Immature natural killer cell (primary cell): Measurements from ENCODE around the gene BCL2. TPM values are rescaled to one million over a fixed set of nuclear protein-coding genes. Genes with fewer than 3 reads are reported as not detected.

Experiments used
- DNase-seq, 3 donors: peaks; one replicate each; pipeline ENCODE4 v3.0.0; 2022; ENCODE audit warnings: mixed read lengths in 1 of 3
- H3K27ac Mint-ChIP-seq, 6 donors: one replicate each; pipeline ENCODE4 v1.8.0; 2020; ENCODE audit warnings: mixed read lengths in 6 of 6, mild to moderate bottlenecking in 5 of 6, inconsistent platforms in 4 of 6, moderate library complexity in 3 of 6
- H3K27me3 Mint-ChIP-seq, 3 donors: one replicate each; pipeline ENCODE4 v1.8.0; 2020 to 2021; ENCODE audit warnings: low read depth in 3 of 3, mild to moderate bottlenecking in 3 of 3, mixed read lengths in 3 of 3, moderate library complexity in 3 of 3, inconsistent platforms in 1 of 3
- H3K36me3 Mint-ChIP-seq, 3 donors: one replicate each; pipeline ENCODE4 v1.8.0; 2020; ENCODE audit warnings: mixed read lengths in 3 of 3, inconsistent platforms in 2 of 3, mild to moderate bottlenecking in 2 of 3
- H3K4me1 Mint-ChIP-seq, 2 donors: one replicate each; pipeline ENCODE4 v1.8.0; 2020; ENCODE audit warnings: inconsistent platforms in 2 of 2, mild to moderate bottlenecking in 2 of 2, mixed read lengths in 2 of 2, moderate library complexity in 1 of 2
- H3K4me3 Mint-ChIP-seq, 5 donors: one replicate each; pipeline ENCODE4 v1.8.0; 2020; ENCODE audit warnings: mild to moderate bottlenecking in 5 of 5, mixed read lengths in 5 of 5, inconsistent platforms in 3 of 5, moderate library complexity in 3 of 5
- H3K9me3 Mint-ChIP-seq, 6 donors: one replicate each; pipeline ENCODE4 v1.8.0; 2020; ENCODE audit warnings: mild to moderate bottlenecking in 6 of 6, mixed read lengths in 6 of 6, inconsistent platforms in 4 of 6, moderate library complexity in 3 of 6
- polyA plus RNA-seq, 3 donors: library from polyadenylated mRNA; unstranded; fragments of 300-500 nt; fragmentation: Illumina TruSeq; gene quantifications; one replicate each; pipeline ENCODE4 v1.2.3, GENCODE V29; 2021

BCL2 gene
- polyA plus RNA-seq, 3 donors from 2014 or later = 5.1 to 8.0 (median 5.7) TPM

- Mint-ChIP-seq H3K4me3 (no peak overlapping the region), H3K27me3 (peaks cover 2% of the 10 kb centered on the region in 3 donors), H3K27ac (no peak overlapping the region), H3K9me3 (peaks cover 6 to 19% (median 12%) of the 10 kb centered on the region in 6 donors), H3K4me1 (peaks cover 41 to 61% of the 10 kb centered on the region in 2 donors), H3K36me3 (peaks cover 0 to 9% (median 3%) of the 10 kb centered on the region in 3 donors)
- no peak for DNase-seq
These were observed 209.8 kb downstream of the BCL2 start for GRCh38 chr18:63109802-63110201.

- Mint-ChIP-seq H3K4me1 (peaks cover 33 to 53% of the 10 kb centered on the region in 2 donors), H3K27me3 (peaks cover 0 to 4% (median 2%) of the 10 kb centered on the region in 3 donors), H3K36me3 (peaks cover 0 to 9% (median 3%) of the 10 kb centered on the region in 3 donors), H3K4me3 (no peak overlapping the region), H3K27ac (no peak overlapping the region), H3K9me3 (peaks cover 6 to 19% (median 12%) of the 10 kb centered on the region in 6 donors)
- no peak for DNase-seq
These were observed 210.5 kb downstream of the BCL2 start for GRCh38 chr18:63109022-63109421.

- Mint-ChIP-seq H3K27ac (no peak overlapping the region), H3K27me3 (peaks cover 0 to 8% (median 7%) of the 10 kb centered on the region in 3 donors), H3K36me3 (peaks cover 4 to 9% (median 7%) of the 10 kb centered on the region in 3 donors), H3K9me3 (peaks cover 6 to 16% (median 12%) of the 10 kb centered on the region in 6 donors), H3K4me1 (peaks cover 32 to 54% of the 10 kb centered on the region in 2 donors), H3K4me3 (no peak overlapping the region)
- DNase-seq = no peak
These were observed 211.6 kb downstream of the BCL2 start for GRCh38 chr18:63107931-63108330.

- Mint-ChIP-seq H3K36me3 (peaks cover 4 to 5% (median 4%) of the 10 kb centered on the region in 3 donors), H3K4me1 (peaks cover 26 to 50% of the 10 kb centered on the region in 2 donors), H3K27ac (peak overlapping the region in 1 of 6 donors; percentile 4), H3K9me3 (peaks cover 4 to 10% (median 6%) of the 10 kb centered on the region in 6 donors), H3K4me3 (peak overlapping the region in 1 of 5 donors; percentile 71), H3K27me3 (peaks cover 0 to 8% (median 8%) of the 10 kb centered on the region in 3 donors)
- no peak for DNase-seq
These were observed 212.3 kb downstream of the BCL2 start for GRCh38 chr18:63107171-63107845.

- Mint-ChIP-seq H3K9me3 (peaks cover 0 to 5% (median 1%) of the 10 kb centered on the region in 6 donors), H3K4me3 (peak overlapping the region in 4 of 5 donors; percentile 52 to 71 (median 66)), H3K27ac (peak overlapping the region in 4 of 6 donors; percentile 4 to 74 (median 46)), H3K4me1 (peaks cover 20 to 44% of the 10 kb centered on the region in 2 donors), H3K36me3 (peaks cover 4 to 5% (median 4%) of the 10 kb centered on the region in 3 donors), H3K27me3 (peaks cover 0 to 8% (median 5%) of the 10 kb centered on the region in 3 donors)
- peak in 1 of 3 donors; percentile 13 for DNase-seq
These were observed 212.8 kb downstream of the BCL2 start for GRCh38 chr18:63106727-63107126.

- H3K4me1 Mint-ChIP-seq = peaks cover 20 to 37% of the 10 kb centered on the region in 2 donors
- no peaks in the 10 kb centered on the region for H3K9me3 Mint-ChIP-seq
- H3K4me3 Mint-ChIP-seq = no peak overlapping the region
- H3K27me3 Mint-ChIP-seq = peaks cover 0 to 6% (median 5%) of the 10 kb centered on the region in 3 donors
- H3K27ac Mint-ChIP-seq = peak overlapping the region in 2 of 6 donors; percentile 4 to 19
- H3K36me3 Mint-ChIP-seq = peaks cover 0 to 5% (median 4%) of the 10 kb centered on the region in 3 donors
- DNase-seq = no peak
These were observed 213.8 kb downstream of the BCL2 start for GRCh38 chr18:63105636-63106316.

GRCh38 chr18:63104868-63105267 is 214.7 kb downstream of the BCL2 start:
- Mint-ChIP-seq H3K36me3 (peaks cover 0 to 5% (median 4%) of the 10 kb centered on the region in 3 donors), H3K9me3 (no peaks in the 10 kb centered on the region), H3K27ac (no peak overlapping the region), H3K4me1 (peaks cover 29 to 47% of the 10 kb centered on the region in 2 donors), H3K27me3 (peaks cover 0 to 6% (median 6%) of the 10 kb centered on the region in 3 donors), H3K4me3 (no peak overlapping the region)
- no peak for DNase-seq

GRCh38 chr18:63102941-63103744 is 216.4 kb downstream of the BCL2 start:
- no peaks in the 10 kb centered on the region for H3K9me3 Mint-ChIP-seq
- DNase-seq = no peak
- H3K4me3 Mint-ChIP-seq = peak overlapping the region in 1 of 5 donors; percentile 60
- H3K4me1 Mint-ChIP-seq = peaks cover 46 to 64% of the 10 kb centered on the region in 2 donors
- peaks cover 0 to 5% (median 4%) of the 10 kb centered on the region in 3 donors for H3K36me3 Mint-ChIP-seq
- peak overlapping the region in 3 of 6 donors; percentile 57 to 74 (median 72) for H3K27ac Mint-ChIP-seq
- peaks cover 9 to 19% (median 16%) of the 10 kb centered on the region in 3 donors for H3K27me3 Mint-ChIP-seq

GRCh38 chr18:63100630-63101055 is 218.9 kb downstream of the BCL2 start:
- Mint-ChIP-seq H3K27me3 (peaks cover 10 to 28% (median 20%) of the 10 kb centered on the region in 3 donors), H3K36me3 (peaks cover 0 to 5% (median 4%) of the 10 kb centered on the region in 3 donors), H3K27ac (peak overlapping the region in 1 of 6 donors; percentile 26), H3K9me3 (no peaks in the 10 kb centered on the region), H3K4me3 (peak overlapping the region; percentile 19 to 42 (median 23)), H3K4me1 (peaks cover 53 to 71% of the 10 kb centered on the region in 2 donors)
- DNase-seq = no peak

GRCh38 chr18:63099848-63100629 is 219.5 kb downstream of the BCL2 start:
- Mint-ChIP-seq H3K9me3 (no peaks in the 10 kb centered on the region), H3K27ac (peak overlapping the region in 1 of 6 donors; percentile 32), H3K4me1 (peaks cover 53 to 67% of the 10 kb centered on the region in 2 donors), H3K27me3 (peaks cover 10 to 28% (median 20%) of the 10 kb centered on the region in 3 donors), H3K4me3 (peak overlapping the region; percentile 61 to 91 (median 87)), H3K36me3 (peaks cover 0 to 5% (median 4%) of the 10 kb centered on the region in 3 donors)
- DNase-seq = no peak

GRCh38 chr18:63099091-63099840 is 220.3 kb downstream of the BCL2 start:
- no peaks in the 10 kb centered on the region for H3K9me3 Mint-ChIP-seq
- no peak for DNase-seq
- H3K4me1 Mint-ChIP-seq = peaks cover 53 to 67% of the 10 kb centered on the region in 2 donors
- H3K4me3 Mint-ChIP-seq = peak overlapping the region; percentile 73 to 91 (median 87)
- H3K36me3 Mint-ChIP-seq = peaks cover 0 to 5% (median 4%) of the 10 kb centered on the region in 3 donors
- peak overlapping the region in 3 of 6 donors; percentile 26 to 86 (median 42) for H3K27ac Mint-ChIP-seq
- H3K27me3 Mint-ChIP-seq = peaks cover 10 to 28% (median 20%) of the 10 kb centered on the region in 3 donors
